GM12875 (cell line): Measurements from ENCODE around the gene DIPK1A.

Experiments used
- H3K4me3 ChIP-seq: one replicate; pipeline ENCODE4 v1.5.1; 2011; ENCODE audit warnings: low read depth, low read length, control low read depth
- CTCF ChIP-seq: IDR thresholded peaks from 2 replicates; pipeline ENCODE4 v1.5.1; 2011; ENCODE audit warnings: low read depth, mild to moderate bottlenecking, control low read depth, inconsistent platforms, low read length, moderate library complexity, borderline replicate concordance; ENCODE audit not compliant: insufficient read depth

Gene DIPK1A

DNA sequence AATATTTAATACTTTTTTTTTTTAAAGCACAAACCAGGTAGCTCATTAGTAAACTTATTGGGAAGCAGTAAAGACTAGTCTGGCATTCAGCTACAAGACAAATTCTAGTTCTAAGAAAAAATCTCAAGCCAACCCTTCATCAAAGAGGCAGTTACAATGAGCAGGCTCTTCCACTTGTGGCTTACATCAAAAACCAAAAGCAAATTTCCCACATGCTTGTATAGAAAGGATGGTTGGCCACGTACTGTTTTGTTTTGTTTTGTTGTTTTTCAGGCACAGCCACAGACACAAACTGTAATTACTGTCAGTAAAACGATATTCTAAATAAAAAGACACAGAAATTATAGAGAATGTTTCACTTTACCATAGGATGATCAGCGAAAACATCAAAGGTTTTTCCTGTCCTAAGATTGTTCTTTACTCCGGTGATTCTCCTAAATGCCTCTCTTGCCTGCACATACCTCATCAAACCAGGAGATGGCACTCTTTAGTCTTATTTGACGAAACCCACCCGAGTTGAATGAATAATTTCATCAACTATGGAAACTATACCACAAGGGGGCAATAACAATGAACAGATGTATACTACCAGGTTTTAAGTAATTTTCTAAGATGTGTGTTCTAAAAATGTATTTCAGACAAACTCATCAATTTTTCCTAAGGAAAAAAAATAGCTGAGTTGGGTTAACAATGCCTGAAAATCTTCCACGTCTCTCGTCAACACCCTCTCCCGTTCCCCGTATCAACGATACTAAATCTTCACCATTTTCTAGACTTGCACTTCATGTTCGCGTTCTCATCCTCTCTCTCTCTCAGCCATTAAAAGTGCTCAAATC, 102.5 kb downstream of the DIPK1A start:
- no peak overlapping the region for H3K4me3 ChIP-seq
- TF ChIP-seq CTCF, result peak; percentile 72; the same call in 1 of the 2 replicates

- H3K4me3 ChIP-seq, result no peak overlapping the region
- no peak for TF ChIP-seq CTCF
These were observed 103.4 kb downstream of the DIPK1A start for GRCh38 chr1:92857817-92858216.

GRCh38 chr1:92855236-92855635, 106.0 kb downstream of the DIPK1A start:
- no peak for TF ChIP-seq CTCF
- H3K4me3 ChIP-seq, result no peak overlapping the region

- no peak overlapping the region for H3K4me3 ChIP-seq
- no peak for TF ChIP-seq CTCF
These were observed 107.0 kb downstream of the DIPK1A start for GRCh38 chr1:92854101-92854785.

- no peak overlapping the region for H3K4me3 ChIP-seq
- no peak for TF ChIP-seq CTCF
These were observed 108.0 kb downstream of the DIPK1A start for GRCh38 chr1:92853299-92853698.

- no peak overlapping the region for H3K4me3 ChIP-seq
- TF ChIP-seq CTCF, result no peak
These were observed 109.5 kb downstream of the DIPK1A start for GRCh38 chr1:92851729-92852128.

DNA sequence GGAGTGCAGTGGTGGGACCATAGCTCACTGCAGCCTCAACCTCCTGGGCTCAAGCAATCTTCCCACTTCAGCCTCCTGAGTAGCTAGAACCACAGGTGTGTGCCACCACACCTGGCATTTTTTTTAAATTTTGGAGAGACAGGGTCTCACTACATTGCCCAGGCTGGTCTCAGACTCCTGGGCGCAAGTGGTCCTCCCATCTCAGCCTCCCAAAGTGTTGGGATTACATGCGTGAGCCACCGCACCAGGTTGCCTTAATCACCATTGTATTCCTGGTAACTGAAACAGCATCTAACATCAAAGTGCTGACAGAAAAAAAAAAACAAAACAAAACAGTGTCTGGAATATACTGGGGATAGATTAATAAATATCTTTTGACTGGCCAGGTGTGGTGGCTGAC, 111.2 kb downstream of the DIPK1A start:
- H3K4me3 ChIP-seq, result no peak overlapping the region
- TF ChIP-seq CTCF, result no peak
